H1 (cell line): Measurements from ENCODE around the gene FAM171A1.

Source experiments
- CTCF ChIP-seq, 3 experiments: IDR thresholded peaks; 1 replicate in 2 of 3; 2 replicates in 1 of 3; pipeline versions ENCODE4 v1.5.1 to v1.6.1; 2011; ENCODE audit warnings: low read length in 3 of 3, mild to moderate bottlenecking in 3 of 3, inconsistent platforms in 2 of 3, low read depth in 1 of 3, moderate library complexity in 1 of 3; ENCODE audit not compliant: insufficient read depth in 1 of 3; ENCODE audit errors: control extremely low read depth in 1 of 3
- EGR1 ChIP-seq: IDR thresholded peaks from 2 replicates; pipeline ENCODE4 v1.6.1; 2011; ENCODE audit warnings: low read depth, low read length, borderline replicate concordance
- JUND ChIP-seq: IDR thresholded peaks from 2 replicates; pipeline ENCODE4 v1.6.1; 2011; ENCODE audit warnings: mild to moderate bottlenecking, improper control_type of control experiment, low read length
- POLR2A ChIP-seq, 2 experiments: IDR thresholded peaks; 1 replicate in 1 of 2; 2 replicates in 1 of 2; pipeline ENCODE4 v1.6.1; 2011; ENCODE audit warnings: low read depth in 2 of 2, low read length in 2 of 2, mild to moderate bottlenecking in 2 of 2; ENCODE audit errors: control extremely low read depth in 1 of 2
- POLR2AphosphoS5 ChIP-seq: IDR thresholded peaks from 2 replicates; pipeline ENCODE4 v1.6.1; 2011; ENCODE audit warnings: low read depth, low read length
- RXRA ChIP-seq: IDR thresholded peaks from 2 replicates; pipeline ENCODE4 v1.6.1; 2011; ENCODE audit warnings: low read depth, mild to moderate bottlenecking, low read length, moderate library complexity; ENCODE audit not compliant: insufficient read depth
- SP4 ChIP-seq: IDR thresholded peaks from 2 replicates; pipeline ENCODE4 v1.6.1; 2012; ENCODE audit warnings: low read length, inconsistent platforms
- SRF ChIP-seq: IDR thresholded peaks from 2 replicates; pipeline ENCODE4 v1.6.1; 2011; ENCODE audit warnings: mild to moderate bottlenecking, low read depth, low read length, moderate library complexity
- SUZ12 ChIP-seq: fragments of 200-600 bp; sonication (generic); IDR thresholded peaks from 2 replicates; pipeline ENCODE4 v1.6.1; 2012; ENCODE audit warnings: mild to moderate bottlenecking, inconsistent platforms, low read length, moderate library complexity, mixed read lengths
- TEAD4 ChIP-seq: IDR thresholded peaks from 2 replicates; pipeline ENCODE4 v1.6.1; 2012; ENCODE audit warnings: low read depth, low read length, inconsistent platforms, mixed read lengths
- ZNF274 ChIP-seq: IDR thresholded peaks from 2 replicates; pipeline ENCODE4 v1.7.0; 2012; ENCODE audit warnings: low read length, borderline replicate concordance; ENCODE audit errors: extremely low read depth

DNA sequence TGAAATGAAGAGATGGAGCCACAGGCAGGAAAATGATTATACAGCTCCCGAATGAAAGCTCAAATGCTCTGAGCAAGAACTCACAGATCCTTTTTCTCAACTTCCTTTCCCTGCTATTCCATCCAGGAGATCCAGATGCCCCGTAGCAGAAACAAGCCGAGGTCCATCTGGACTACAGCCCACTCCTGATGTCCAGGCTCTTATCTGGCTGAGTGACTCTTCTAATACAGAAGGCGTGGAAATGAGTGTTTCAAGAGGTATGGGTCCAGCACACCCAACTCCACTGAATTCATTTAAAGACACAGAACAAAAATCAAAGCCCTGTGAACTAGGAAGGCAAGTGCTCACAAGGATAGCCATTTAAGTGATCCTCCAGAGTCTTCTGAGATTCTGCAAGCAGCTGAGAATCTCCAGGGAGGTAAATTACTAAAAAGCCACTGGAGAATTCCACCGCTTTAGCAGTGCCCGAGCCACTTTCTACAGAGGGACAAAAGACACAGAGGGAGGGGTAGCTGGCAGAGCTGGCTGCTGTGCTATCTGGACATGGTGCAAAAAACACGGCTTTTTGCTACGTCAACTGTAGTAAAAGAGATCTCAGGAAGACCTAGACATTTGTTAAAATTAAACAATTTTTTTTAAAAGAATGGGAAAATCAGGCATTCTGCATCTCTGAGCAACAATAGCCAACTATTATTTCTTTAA lies 24.5 kb downstream of the FAM171A1 start:
- no peak for TF ChIP-seq CTCF (IDR thresholded peaks at IDR 0.05; ENCODE audit: control extremely low read depth in 1 of 3, insufficient read depth in 1 of 3, low read depth in 1 of 3, low read length in 3 of 3)
- no peak for TF ChIP-seq SUZ12
- TF ChIP-seq POLR2A (IDR thresholded peaks at IDR 0.05; ENCODE audit: control extremely low read depth in 1 of 2, low read depth in 2 of 2, low read length in 2 of 2), result no peak
- TF ChIP-seq ZNF274, result no peak
- no peak for TF ChIP-seq JUND
- TF ChIP-seq SP4, result no peak
- TF ChIP-seq RXRA, result no peak
- TF ChIP-seq TEAD4, result no peak
- no peak for TF ChIP-seq SRF
- no peak for TF ChIP-seq POLR2AphosphoS5
- no peak for TF ChIP-seq EGR1
